Measurements from ENCODE around the gene MED28. TPM values are rescaled to one million over a fixed set of nuclear protein-coding genes. Genes with fewer than 3 reads are reported as not detected.

MED28 gene
- total RNA-seq, 2 experiments from 2014 or later, result 48.6 to 49.9 TPM

Other genes starting within 250 kb of the MED28 start
- 10 to 100 TPM; 25.5 to 26.4 TPM for gene QDPR, start 102.6 kb upstream of the MED28 start, total RNA-seq
- gene CLRN2, start 99.5 kb upstream of the MED28 start, total RNA-seq, result not detected
- gene LAP3, start 37.4 kb upstream of the MED28 start, total RNA-seq, result 100 to 1,000 TPM; 180 to 182 TPM
- not detected for gene FAM184B, start 167.0 kb downstream of the MED28 start, total RNA-seq
- 10 to 100 TPM; 41.7 to 42.0 TPM for gene DCAF16, start 196.1 kb downstream of the MED28 start, total RNA-seq
- gene NCAPG, start 196.3 kb downstream of the MED28 start, total RNA-seq, result 10 to 100 TPM; 77.7 to 82.3 TPM

Measured in activated CD4-positive, alpha-beta memory T cell treated with anti-CD3 and anti-CD28 coated beads, Interleukin-2, amount 10 ng/mL, durations not matched to agents 7 days and 5 days (primary cell).